Measurements from ENCODE around the gene VPS13A. TPM values are rescaled to one million over a fixed set of nuclear protein-coding genes. Genes with fewer than 3 reads are reported as not detected.

VPS13A gene
- total and polyA plus RNA-seq, 9 of the 15 experiments (the other 6 are each of a cell fraction or from before 2014, with no cell fraction given), result 5.6 to 29.9 (median 14.7) TPM

DNA sequence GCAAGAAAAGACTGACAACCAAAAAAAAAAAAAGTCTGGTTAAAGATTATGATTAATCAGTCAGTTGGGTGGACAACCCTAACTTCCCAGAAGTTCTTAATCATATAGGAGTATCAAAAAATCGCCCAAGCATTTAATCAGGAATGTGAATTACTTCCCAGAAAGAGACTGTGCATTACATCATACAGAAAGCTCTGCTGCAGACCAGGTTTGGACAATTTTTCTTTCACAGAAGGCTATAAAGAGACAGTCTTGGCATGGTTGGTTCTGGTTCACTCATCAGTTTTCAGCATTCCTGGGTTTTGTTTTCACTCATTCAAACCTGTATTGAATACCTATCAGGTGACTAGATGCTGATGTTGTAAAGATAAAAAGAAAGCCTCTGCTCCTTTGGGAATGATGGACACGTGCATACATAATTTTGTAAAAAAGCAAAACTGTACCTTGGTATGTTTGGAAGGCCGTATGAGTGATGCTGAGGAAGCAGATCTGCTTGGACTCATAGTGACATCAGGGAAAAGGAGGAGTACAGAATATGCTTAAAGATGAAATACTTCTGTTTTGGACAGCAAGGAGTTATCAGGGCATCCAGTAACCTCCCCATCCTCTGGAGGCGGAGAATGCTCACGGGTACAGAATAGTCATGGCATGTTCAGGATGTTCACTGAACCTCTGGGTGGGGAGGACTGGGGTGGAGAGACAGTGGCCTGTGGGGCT lies 292.3 kb downstream of the VPS13A start:
- ATAC-seq (no peak), DNase-seq (ENCODE audit: extremely low read depth in 1 of 4, low spot score in 3 of 4) (no peak), FAIRE-seq (no peak)
- no peak overlapping the region for H3K4me3 ChIP-seq
- in situ Hi-C loops (cut with MboI) (no loop called here), intact Hi-C loops (cut with micrococcal nuclease) (no loop called here)
- H3K27me3 ChIP-seq (ENCODE audit: control insufficient read depth in 2 of 2, insufficient read depth in 2 of 2, low read length in 2 of 2), result no peaks in the 10 kb centered on the region
- H3K9me3 ChIP-seq (replicated peaks; ENCODE audit: control insufficient read depth, insufficient read depth, low read depth, low read length), result no peaks in the 10 kb centered on the region
- H3K79me2 ChIP-seq (ENCODE audit: control insufficient read depth, insufficient read depth, low read length), result no peaks in the 10 kb centered on the region
- no peaks in the 10 kb centered on the region for H3K36me3 ChIP-seq (ENCODE audit: control insufficient read depth, insufficient read depth, low read length)
- ChIA-PET CTCF (ENCODE audit: low intra/inter-chr PET ratio) (no interaction called here), POLR2A (no interaction called here)
- H4K20me1 ChIP-seq (replicated peaks; ENCODE audit: control insufficient read depth, insufficient read depth, low read length), result no peaks in the 10 kb centered on the region
- H3K9me1 ChIP-seq (ENCODE audit: control insufficient read depth, insufficient read depth, low read length), result no peaks in the 10 kb centered on the region
- 2% methylated on average over 5 of the region's 5 CpGs for WGBS (ENCODE audit: insufficient coverage, low coverage, missing lambda C conversion rate)
- TF ChIP-seq, protein P1, sequence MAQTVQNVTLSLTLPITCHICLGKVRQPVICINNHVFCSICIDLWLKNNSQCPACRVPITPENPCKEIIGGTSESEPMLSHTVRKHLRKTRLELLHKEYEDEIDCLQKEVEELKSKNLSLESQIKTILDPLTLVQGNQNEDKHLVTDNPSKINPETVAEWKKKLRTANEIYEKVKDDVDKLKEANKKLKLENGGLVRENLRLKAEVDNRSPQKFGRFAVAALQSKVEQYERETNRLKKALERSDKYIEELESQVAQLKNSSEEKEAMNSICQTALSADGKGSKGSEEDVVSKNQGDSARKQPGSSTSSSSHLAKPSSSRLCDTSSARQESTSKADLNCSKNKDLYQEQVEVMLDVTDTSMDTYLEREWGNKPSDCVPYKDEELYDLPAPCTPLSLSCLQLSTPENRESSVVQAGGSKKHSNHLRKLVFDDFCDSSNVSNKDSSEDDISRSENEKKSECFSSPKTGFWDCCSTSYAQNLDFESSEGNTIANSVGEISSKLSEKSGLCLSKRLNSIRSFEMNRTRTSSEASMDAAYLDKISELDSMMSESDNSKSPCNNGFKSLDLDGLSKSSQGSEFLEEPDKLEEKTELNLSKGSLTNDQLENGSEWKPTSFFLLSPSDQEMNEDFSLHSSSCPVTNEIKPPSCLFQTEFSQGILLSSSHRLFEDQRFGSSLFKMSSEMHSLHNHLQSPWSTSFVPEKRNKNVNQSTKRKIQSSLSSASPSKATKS (CRISPR knock-in tag; IDR thresholded peaks at IDR 0.05), result no peak
- no peak for TF ChIP-seq ZNF77 (CRISPR knock-in tag; IDR thresholded peaks at IDR 0.05)
- TF ChIP-seq NFYB (IDR thresholded peaks at IDR 0.05; ENCODE audit: extremely low read depth, insufficient read length), result no peak
- H3K4me2 ChIP-seq (ENCODE audit: insufficient read depth, low read length), result no peak overlapping the region
- H3K4me1 ChIP-seq (replicated peaks in 1 of 2; ENCODE audit: control insufficient read depth in 2 of 2, insufficient read depth in 2 of 2, low read length in 2 of 2), result no peaks in the 10 kb centered on the region
- H3K27ac ChIP-seq (ENCODE audit: extremely low read depth, low read depth, low read length), result no peak overlapping the region
- no peak overlapping the region for H2AFZ ChIP-seq (ENCODE audit: low read depth, low read length)
- no TSS peak for BruUV-seq (replicated peaks)
- H3K9ac ChIP-seq (ENCODE audit: insufficient read depth in 1 of 2, low read depth in 2 of 2, low read length in 2 of 2), result no peak overlapping the region

Other genes starting within 250 kb of the VPS13A start
- gene FOXB2, start 157.9 kb upstream of the VPS13A start, total RNA-seq (2014; rRNA removed), result not detected in 2 replicates
- not detected in 2 replicates for gene FOXB2, start 157.9 kb upstream of the VPS13A start, total RNA-seq (2014; rRNA removed; fragmentation: Illumina TruSeq; extraction: Trizol)
- not detected in 2 replicates for gene FOXB2, start 157.9 kb upstream of the VPS13A start, total RNA-seq (2015; rRNA removed; fragmentation: Illumina TruSeq; extraction: Trizol)
- not detected in 2 replicates for gene FOXB2, start 157.9 kb upstream of the VPS13A start, total RNA-seq (2021)
- not detected in 2 replicates for gene FOXB2, start 157.9 kb upstream of the VPS13A start, polyA plus RNA-seq (2011; rRNA removed)
- gene FOXB2, start 157.9 kb upstream of the VPS13A start, polyA plus RNA-seq (2014; fragmentation: Illumina TruSeq; extraction: Trizol), result not detected in 2 replicates
- gene FOXB2, start 157.9 kb upstream of the VPS13A start, polyA plus RNA-seq (2014; fragmentation: Nextera tagmentation; extraction: Ambion mirVana), result not detected
- not detected in 2 replicates for gene FOXB2, start 157.9 kb upstream of the VPS13A start, polyA plus RNA-seq (2014; rRNA removed)

All from K562 (cell line).